ENCODE measurements around the gene CFDP1.
"Not testable (repeated sequence)": the region's sequence is repeated elsewhere in the genome, so short reads cannot be mapped to it uniquely, and the experiment has no call there.

CFDP1 gene

GRCh38 chr16:75458439-75458838 is 25.1 kb upstream of the CFDP1 start:
- no peak for DNase-seq (ENCODE audit: low read depth)

- DNase-seq (ENCODE audit: low read depth): no peak
These were observed 24.7 kb upstream of the CFDP1 start for GRCh38 chr16:75458029-75458428.

GRCh38 chr16:75457485-75458021 is 24.2 kb upstream of the CFDP1 start:
- no peak for DNase-seq (ENCODE audit: low read depth)

- DNase-seq (ENCODE audit: low read depth): no peak
These were observed 23.7 kb upstream of the CFDP1 start for GRCh38 chr16:75456971-75457370.

- not testable (repeated sequence) for DNase-seq (ENCODE audit: low read depth)
These were observed 23.2 kb upstream of the CFDP1 start for GRCh38 chr16:75456486-75456885.

- DNase-seq (ENCODE audit: low read depth): no peak
These were observed 22.4 kb upstream of the CFDP1 start for GRCh38 chr16:75455677-75456076.

GRCh38 chr16:75452464-75453190 is 19.3 kb upstream of the CFDP1 start:
- DNase-seq (ENCODE audit: low read depth): no peak

- no peak for DNase-seq (ENCODE audit: low read depth)
These were observed 13.1 kb upstream of the CFDP1 start for GRCh38 chr16:75446416-75446815.

- DNase-seq (ENCODE audit: low read depth): no peak
These were observed 12.0 kb upstream of the CFDP1 start for GRCh38 chr16:75445298-75445697.

GRCh38 chr16:75443298-75443697 is 10.0 kb upstream of the CFDP1 start:
- no peak for DNase-seq (ENCODE audit: low read depth)

GRCh38 chr16:75433732-75434413 is 570 bp upstream of the CFDP1 start:
- DNase-seq (ENCODE audit: low read depth): peak; percentile 91

- no peak for DNase-seq (ENCODE audit: low read depth)
These were observed 3.5 kb downstream of the CFDP1 start for GRCh38 chr16:75429621-75430403.

- not testable (repeated sequence) for DNase-seq (ENCODE audit: low read depth)
These were observed 6.8 kb downstream of the CFDP1 start for GRCh38 chr16:75426524-75426923.

GRCh38 chr16:75424105-75424762 is 9.1 kb downstream of the CFDP1 start:
- not testable (repeated sequence) for DNase-seq (ENCODE audit: low read depth)

GRCh38 chr16:75423723-75424104 is 9.6 kb downstream of the CFDP1 start:
- DNase-seq (ENCODE audit: low read depth): no peak

GRCh38 chr16:75421820-75422126 is 11.5 kb downstream of the CFDP1 start:
- DNase-seq (ENCODE audit: low read depth): no peak

GRCh38 chr16:75420987-75421819 is 12.1 kb downstream of the CFDP1 start:
- DNase-seq (ENCODE audit: low read depth): no peak

- no peak for DNase-seq (ENCODE audit: low read depth)
These were observed 16.3 kb downstream of the CFDP1 start for GRCh38 chr16:75416904-75417565.

- DNase-seq (ENCODE audit: low read depth): no peak
These were observed 18.0 kb downstream of the CFDP1 start for GRCh38 chr16:75415169-75415905.

GRCh38 chr16:75413951-75414350 is 19.4 kb downstream of the CFDP1 start:
- DNase-seq (ENCODE audit: low read depth): no peak

Measured in non-pigmented ciliary epithelial cell (primary cell).